GM10847 (cell line): Measurements from ENCODE around the gene CCM2.

Source experiments
- POLR2A ChIP-seq: IDR thresholded peaks from 2 replicates; pipeline ENCODE4 v1.6.1; 2011; ENCODE audit not compliant: insufficient read length; ENCODE audit errors: extremely low read depth

CCM2 gene

DNA sequence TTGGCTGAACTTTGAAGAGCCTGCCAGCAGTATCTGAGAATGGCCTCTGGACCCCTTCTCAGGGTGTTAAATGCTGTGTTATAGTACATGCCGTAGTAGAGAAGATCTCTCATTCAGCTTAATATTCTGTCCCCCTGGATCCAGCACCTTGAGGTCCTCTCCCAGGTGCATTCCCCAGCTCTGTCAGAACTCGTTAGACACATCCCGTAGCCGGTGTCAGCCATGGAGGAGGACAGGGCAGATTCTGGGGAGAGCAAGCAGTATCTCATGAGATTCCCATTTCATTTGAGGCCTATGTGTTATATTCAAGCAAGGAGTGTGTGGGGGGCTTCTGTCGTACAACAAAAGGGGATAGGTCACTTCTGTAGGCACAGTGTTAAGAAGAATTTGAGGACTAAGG, 53.9 kb downstream of the CCM2 start:
- no peak for TF ChIP-seq POLR2A

DNA sequence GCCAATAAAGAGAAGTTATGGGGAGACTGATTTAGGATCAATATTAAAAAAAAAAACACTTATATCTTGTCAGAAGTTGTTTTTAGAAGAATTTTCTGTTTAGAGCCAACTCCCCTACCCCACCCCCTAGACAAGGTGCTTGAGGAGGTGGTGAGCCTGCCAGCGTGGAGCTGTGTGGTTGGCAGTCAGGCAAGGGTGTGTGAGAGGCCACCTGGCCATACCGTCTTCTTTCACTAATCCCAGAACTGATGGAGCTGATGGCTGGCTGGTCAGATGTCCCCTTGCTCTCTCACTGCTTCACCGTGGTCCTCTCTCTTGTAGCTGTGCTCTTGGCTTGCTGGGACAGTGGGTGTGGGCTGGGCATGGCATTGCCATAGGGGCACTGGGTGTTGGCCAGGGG, 54.4 kb downstream of the CCM2 start:
- no peak for TF ChIP-seq POLR2A

DNA sequence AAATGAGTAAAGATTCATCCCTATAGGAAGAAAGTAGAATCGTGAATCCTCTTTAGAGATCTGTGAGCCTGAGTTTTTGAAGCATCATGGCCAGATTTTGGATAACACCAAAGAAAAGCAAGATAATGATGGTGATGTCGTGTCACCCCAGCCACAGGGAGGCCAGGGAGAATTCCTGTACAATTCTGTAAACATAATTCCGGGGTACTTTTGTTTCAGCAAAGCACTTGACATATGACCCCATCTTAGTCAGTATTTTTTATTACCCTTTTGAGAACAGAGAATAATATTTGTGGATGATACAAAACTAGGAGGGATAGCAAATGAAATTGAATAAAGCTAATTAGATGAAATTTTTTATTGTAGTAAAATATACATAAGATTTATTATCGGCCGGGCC, 55.0 kb downstream of the CCM2 start:
- TF ChIP-seq POLR2A = no peak

DNA sequence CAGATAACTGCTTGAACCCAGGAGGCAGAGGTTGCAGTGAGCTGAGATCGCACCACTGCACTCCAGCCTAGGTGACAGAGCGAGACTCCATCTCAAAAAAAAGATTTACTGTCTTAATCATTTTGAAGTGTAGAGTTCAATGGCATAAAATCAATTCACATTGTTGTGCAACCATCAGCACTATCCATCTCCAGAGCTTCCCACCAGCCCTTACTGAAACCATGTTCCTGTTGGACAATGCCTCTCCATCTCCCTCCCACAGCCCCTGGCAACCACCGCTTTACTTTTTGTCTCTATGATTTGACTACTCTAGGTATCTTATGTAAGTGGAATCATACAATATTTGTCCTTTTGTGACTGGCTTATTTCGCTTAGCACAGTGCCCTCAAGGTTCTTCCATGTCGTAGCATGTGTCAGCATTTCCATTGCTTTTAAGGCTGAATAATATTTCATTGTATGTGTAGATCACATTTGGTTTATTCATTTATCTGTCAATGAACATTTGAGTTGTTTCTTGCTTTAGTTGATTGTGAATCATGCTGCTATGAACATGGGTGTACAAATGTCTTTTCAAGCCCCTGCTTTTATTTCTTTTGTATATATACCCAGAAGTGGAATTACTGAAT, 55.7 kb downstream of the CCM2 start:
- TF ChIP-seq POLR2A = no peak

DNA sequence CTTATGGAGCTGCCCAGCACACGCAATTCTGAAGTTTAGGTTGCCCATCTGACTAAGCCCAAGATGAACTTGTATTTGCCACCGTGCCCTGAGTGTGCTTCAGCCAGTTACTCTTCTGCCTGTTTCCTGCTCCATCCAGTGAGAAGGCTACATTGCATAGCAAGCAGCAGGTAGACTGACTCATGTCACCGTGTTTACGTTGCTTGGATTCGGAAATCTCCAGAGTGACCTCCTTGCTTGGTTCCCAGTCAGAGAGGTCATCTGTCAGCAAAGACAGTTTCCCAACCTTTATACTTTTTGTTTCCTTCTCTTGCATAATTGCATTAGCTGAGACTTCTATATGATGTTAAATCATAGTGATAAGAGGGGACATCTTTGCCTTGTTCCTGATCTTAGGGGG, 57.9 kb downstream of the CCM2 start:
- TF ChIP-seq POLR2A = no peak

DNA sequence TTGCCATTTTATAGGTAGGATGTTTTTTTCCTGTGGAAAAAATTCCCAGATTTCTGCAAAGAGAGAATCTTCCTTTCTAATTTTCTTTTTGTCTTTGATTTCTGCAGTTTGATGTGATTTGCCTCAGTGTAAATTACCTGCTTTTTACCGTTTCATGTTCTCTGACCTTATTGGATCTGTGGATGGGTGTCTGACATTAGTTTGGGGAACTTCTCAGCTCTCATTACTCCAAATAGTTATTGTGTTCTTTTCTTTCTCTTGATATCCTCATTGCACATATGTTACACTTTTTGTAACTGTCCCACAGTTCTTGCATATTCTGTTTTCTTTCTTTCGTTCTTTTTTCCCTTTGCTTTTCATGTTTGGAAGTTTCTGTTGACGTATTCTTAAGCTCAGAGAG, 60.3 kb downstream of the CCM2 start:
- TF ChIP-seq POLR2A = no peak

DNA sequence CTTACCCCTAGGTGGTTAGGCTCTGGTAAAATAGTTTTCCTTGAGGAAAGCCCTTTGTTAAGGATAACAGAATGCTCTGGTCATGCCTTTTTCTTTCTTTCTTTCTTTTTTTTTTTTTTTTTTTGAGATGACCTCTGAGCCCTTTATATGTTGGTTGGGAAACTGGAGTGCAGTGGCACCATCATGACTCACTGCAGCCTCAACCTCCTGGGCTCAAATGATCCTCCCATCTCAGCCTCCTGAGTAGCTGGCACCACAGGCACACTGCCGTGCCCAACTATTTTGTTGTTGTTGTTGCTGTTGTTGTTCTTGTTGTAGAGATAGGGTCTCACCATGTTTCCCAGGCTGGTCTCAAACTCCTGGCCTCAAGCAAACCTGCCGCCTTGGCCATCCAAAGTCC, 61.4 kb downstream of the CCM2 start:
- TF ChIP-seq POLR2A = no peak

DNA sequence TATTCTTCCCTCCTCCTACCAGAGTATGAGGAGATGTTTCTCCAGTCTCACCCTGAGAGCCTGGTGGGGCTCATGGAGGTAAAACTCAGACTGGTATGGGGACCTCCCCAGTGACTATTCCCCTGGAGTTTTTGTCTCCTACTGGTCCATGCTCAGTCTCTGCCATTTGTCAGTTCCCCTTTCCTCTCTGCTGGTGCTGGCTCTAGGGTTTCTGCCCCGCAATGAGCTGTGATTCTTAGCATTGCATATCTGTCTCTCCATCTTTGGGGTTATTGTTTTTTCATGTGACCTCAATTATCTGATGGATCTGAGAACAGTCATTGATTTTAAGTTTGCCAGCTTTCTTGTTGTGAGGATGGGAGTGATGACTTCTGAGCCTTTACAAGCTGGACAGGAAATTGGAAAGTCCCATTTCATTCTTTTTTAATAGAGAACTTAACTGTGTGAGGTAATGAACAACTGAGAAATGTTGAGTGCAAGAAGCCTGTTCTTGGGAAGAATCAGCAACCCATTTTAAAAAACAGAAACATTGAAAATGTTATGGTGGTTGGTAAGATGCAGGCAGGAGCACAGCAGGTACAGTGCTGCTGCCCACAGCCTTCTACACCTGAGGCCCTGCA, 61.9 kb downstream of the CCM2 start:
- no peak for TF ChIP-seq POLR2A

DNA sequence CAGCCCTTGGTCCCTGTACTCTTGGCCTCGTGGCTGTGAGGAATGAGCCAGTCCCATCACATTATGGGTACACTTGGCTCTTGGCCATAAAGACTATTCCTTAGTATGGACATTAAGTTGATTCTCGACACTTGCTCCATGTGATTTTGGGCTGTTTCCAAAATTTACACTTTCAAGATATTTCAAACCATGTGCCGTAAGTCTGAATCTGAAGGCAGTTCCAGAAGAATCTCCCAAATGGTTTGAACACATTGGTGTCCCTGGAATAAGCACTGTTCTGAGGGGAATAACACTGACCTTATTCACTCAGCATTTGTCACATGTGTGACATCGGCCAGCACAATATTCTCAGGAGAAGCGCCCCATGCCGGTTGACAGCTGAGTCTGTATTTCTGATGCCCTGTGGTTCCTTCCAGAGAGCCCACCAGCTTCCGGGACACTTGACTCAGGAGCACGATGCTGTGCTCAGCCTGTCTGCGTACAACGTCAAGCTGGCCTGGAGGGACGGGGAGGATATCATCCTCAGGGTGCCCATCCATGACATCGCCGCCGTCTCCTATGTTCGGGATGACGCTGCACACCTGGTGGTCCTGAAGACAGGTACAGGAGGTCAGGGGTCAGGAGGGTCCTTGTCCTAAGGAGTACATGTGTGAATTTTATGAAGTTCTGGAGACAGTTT, 64.2 kb downstream of the CCM2 start:
- TF ChIP-seq POLR2A = no peak

DNA sequence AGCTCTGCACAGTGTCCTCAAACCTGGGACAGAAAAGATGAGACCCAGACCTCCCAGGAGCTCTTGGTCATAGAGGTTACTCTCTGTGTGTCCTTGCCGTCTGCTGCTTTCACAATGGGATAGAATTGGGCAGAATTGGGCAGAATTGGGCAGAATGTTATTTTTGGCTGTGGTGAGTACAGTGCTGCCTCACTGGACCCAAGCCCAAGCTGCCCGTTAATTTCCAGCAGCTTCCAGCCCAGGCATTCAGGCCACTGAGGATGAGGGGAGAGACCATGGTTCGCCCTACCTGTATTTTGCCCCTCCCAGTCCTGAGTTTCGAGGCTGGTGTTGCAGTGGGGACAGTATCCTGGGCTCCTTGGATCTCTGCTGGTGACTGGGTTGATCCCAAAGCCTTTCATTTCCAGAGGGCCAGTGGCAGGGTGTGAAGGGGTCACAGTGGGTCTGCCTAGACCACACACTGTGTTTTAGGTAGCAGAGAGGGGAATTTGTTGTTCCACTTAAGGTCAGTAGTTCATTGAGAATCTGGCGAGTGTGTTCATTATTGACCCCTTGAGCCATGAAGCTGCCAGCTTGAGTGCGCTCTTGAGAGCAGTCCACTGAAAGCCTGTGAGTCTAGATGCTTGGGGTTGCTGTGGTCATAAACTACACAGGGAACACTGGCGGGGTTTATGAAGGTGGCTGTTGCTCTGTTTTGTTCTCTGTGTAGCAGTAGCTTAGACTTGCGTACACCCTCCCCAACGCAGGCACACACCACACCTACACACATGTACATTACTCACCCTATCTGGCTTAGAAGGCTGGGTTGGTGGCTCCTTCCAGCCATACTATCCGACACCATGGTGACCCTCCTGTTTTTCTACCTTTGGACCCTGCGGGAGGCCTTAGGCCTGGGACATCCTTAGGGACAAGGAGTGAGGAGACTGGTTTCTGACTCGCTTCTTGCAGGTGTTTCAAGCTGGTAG, 65.3 kb downstream of the CCM2 start:
- no peak for TF ChIP-seq POLR2A

DNA sequence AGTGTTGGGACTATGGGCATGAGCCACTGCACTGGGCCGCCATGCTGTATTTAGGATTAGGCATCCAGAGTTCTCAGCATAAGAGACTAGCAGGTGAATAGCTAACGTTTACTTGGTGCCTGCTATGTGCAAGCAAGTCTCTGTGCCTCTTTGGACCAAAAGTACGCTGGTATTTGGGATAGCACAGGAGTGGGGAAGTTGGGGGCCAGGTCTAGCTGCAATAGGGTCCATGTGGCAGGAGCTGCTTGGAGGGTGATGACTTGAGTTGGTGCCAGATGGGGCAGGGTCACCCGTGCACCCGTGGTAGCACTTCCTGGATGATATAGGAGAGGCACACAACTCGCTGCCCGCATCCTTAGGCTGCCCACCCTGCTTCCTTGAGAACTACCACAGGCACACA, 66.4 kb downstream of the CCM2 start:
- TF ChIP-seq POLR2A = no peak

DNA sequence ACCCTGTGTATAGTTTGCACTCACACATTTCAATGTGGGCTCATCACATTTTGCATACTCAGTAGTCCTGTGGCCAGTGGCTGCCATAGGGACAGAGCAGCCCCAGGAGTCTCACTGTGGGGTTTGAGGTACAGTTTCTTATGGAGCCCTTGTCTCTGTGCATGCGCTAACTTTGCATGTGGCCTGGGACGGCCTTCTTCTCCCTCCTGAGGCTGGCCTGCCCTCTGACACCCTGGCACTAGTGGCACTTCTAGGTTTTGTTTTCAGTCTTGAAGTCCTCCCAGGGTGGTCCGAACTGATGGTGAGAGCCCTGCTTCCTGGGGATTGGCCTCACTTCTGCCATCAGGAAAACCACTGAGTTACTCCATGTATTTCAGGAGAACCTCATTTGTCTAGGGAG, 67.6 kb downstream of the CCM2 start:
- TF ChIP-seq POLR2A = no peak

DNA sequence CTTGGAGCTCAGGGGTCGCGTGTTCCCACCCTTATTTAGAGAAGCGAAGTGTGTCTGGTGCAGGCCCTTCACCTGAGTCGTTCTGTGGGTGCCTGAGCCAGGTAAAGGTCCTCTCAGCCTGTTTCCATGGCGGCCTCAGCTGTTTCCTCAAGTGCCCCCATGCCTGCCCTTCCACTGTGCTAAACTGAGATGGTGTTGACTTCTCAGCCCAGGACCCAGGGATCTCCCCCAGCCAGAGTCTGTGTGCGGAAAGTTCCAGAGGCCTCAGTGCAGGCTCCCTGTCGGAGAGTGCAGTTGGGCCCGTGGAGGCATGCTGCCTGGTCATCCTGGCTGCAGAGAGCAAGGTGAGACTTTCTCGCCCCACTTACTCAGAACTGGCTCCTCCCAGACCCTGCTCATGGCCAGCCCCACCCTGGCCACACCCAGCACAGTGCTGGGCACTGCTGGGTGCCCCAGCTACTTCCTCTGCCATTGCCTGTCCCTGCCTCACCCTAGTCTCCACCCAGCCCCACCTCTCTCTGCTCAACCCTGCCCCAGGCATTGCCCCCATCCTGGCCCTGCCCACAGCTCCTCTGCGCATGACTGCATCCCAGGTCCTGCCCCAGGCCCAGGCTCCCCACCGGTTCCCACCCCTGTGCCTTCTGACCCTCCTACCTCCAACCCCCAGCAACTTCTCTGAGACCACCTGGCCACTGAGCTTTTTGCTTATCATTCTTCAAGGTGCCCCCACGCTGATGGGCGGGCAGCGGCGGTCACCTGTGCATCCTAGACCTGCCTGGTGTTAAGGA, 68.4 kb downstream of the CCM2 start:
- no peak for TF ChIP-seq POLR2A

DNA sequence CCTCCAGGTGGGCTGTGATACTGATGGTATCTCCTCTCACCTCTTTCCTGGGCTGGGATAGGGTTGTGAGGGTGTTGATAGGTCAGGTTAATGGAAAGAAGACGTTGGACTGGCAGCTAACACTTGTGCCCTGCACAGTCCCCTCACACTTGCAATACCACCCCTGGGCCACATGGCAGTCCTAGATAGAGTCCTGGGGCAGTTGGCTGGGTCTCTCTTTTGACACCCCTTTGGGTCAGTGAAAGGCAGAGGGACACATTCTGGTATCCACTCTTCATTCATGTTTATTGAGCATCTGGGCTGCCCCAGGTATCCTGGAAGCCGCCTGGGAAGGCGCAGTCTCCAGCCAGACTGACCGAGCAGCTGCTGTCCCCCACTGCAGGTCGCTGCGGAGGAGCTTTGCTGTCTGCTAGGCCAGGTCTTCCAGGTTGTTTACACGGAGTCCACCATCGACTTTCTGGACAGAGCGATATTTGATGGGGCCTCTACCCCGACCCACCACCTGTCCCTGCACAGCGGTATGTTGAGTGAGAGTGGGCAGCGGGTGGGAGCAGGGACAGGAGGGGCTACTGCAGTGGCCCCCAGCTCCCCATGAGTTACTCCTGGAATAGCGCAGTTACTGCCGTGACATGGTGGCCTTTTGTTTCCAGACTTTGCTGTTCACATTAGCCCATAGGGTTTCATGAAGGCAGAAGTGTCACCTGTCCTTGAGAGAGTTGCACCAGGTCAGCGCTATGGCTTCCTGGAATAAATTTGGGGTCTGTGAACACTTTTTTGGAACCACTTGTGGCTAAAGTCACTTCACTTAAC, 69.6 kb downstream of the CCM2 start:
- TF ChIP-seq POLR2A = no peak

DNA sequence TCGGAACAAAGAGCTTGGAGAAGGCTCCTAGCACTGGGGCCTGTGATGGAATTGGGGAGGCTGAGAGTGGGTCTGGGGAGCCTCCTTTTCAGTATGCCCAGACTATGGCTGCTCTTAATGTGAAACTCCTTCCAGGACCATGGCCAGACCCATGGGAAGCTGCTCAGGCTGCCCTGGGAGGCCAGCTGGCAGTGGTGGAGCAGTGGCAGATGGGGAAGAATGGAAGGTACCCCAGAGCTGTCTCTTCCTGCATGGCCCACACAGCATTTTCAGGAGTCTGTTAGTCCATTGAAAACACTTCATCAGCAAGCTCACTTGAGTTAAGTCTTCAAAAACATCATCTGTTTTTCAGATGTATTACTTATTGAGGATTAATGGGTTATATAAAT, 70.2 kb downstream of the CCM2 start:
- TF ChIP-seq POLR2A = no peak

DNA sequence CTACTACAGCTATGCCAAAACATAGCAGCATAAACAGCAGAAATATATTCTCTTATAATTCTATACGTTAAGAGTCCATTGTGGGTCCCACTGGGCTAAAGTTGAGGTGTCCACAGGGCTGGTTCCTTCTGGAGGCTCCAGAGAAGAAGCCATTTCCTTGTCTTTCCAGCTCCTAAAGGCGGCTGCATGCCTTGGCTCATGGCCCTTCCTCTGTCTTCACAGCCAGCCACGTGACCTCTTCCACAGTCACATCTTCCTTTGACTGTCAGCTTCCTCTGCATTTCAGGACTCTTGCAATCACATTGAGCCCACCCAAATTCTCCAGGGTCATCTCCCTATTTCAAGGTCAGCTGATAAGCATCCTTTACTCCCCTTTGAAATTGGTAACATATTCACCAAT, 71.5 kb downstream of the CCM2 start:
- no peak for TF ChIP-seq POLR2A
